ENCODE results near the gene CRYM.
"Not testable (repeated sequence)": the region's sequence is repeated elsewhere in the genome, so short reads cannot be mapped to it uniquely, and the experiment has no call there.

Gene CRYM

DNA sequence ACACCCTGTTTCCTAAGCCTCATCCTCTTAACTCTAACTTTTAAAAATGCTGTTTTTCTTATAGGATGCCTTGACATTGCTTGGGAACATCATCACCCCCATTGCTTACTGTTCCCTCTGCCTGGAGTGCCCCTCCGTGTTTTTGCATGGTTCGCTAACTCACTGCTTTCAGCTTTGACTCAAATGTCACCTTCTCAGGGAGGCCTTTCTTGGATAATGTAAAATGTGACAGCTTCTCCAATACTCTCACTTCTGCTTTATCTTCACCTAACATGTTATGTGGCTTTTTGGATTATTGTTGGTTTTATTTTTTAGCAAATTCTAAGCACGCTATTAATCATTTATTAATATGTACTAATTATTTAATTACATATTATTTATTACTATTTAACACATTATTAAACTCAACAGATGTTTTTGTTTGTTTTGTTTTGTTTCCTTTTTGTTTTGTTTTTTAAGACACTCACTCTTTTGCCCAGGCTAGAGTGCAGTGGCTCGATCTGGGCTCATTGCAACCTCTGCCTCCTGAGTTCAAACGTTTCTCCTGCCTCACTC, 3.8 kb downstream of the CRYM start:
- no peak overlapping the region for H3K27ac ChIP-seq
- TF ChIP-seq, protein P1, sequence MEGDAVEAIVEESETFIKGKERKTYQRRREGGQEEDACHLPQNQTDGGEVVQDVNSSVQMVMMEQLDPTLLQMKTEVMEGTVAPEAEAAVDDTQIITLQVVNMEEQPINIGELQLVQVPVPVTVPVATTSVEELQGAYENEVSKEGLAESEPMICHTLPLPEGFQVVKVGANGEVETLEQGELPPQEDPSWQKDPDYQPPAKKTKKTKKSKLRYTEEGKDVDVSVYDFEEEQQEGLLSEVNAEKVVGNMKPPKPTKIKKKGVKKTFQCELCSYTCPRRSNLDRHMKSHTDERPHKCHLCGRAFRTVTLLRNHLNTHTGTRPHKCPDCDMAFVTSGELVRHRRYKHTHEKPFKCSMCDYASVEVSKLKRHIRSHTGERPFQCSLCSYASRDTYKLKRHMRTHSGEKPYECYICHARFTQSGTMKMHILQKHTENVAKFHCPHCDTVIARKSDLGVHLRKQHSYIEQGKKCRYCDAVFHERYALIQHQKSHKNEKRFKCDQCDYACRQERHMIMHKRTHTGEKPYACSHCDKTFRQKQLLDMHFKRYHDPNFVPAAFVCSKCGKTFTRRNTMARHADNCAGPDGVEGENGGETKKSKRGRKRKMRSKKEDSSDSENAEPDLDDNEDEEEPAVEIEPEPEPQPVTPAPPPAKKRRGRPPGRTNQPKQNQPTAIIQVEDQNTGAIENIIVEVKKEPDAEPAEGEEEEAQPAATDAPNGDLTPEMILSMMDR (conservative IDR thresholded peaks at IDR 0.05) = no peak

DNA sequence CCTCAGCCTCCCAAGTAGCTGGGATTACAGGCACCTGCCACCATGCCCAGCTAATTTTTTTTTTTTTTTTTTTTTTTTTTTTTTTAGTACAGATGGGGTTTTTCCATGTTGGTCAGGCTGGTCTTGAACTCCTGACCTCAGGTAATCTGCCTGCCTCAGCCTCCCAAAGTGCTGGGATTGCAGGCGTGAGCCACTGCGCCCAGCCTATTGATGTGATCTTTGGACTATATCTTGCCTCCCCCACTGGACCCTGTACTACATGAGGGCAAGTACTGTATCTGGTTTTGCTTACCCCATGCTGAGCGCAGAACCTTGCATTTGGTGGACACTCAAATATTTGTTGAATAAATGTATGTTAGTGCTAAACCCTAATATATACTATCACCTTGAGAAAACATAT, 5.3 kb downstream of the CRYM start:
- H3K27ac ChIP-seq = not testable (repeated sequence)

- TF ChIP-seq, protein P1 (conservative IDR thresholded peaks at IDR 0.05) = no peak
- H3K27ac ChIP-seq = no peak overlapping the region
These were observed 5.8 kb downstream of the CRYM start for GRCh38 chr16:21272253-21272652.

GRCh38 chr16:21268236-21268635, 9.9 kb downstream of the CRYM start:
- TF ChIP-seq, protein P1 (conservative IDR thresholded peaks at IDR 0.05) = no peak
- no peak overlapping the region for H3K27ac ChIP-seq

- no peak overlapping the region for H3K27ac ChIP-seq
- TF ChIP-seq, protein P1 (conservative IDR thresholded peaks at IDR 0.05) = no peak
These were observed 10.8 kb downstream of the CRYM start for GRCh38 chr16:21267298-21267697.

DNA sequence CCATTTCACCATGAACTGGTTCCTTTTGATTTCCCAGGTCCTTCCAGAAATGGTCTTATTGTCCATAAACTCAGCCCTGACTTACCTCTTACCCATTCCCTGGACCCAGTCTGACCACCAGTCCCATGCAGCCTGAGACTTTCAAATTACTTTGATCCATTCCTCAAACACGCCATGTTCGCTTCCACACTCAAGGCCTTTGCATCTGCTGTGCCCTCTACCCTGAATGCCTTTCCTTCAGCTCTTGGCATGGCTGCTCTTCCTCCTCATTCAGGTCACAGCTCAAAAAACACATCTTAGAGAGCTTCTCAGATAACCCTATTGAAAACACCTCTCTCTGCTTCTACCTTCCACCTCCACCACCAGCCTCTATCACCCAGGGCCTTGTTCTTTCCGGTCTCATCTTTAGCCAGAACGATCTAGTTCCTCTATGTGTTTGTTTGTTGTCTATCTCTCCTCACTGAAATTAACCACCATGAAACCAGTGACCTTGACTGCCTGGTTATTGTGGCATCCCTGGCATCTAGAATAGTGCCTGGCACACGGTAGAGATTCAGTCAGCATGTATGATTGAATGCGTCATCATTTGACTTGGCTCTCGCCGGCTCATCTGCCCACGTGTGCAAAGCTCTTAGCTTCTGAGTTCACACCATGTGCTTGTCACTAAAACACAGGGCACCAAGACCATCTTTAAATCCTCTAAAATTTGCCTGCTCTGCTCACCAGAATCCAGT, 12.8 kb downstream of the CRYM start:
- TF ChIP-seq, protein P1 (conservative IDR thresholded peaks at IDR 0.05) = no peak
- peak overlapping the region; percentile 86 for H3K27ac ChIP-seq

DNA sequence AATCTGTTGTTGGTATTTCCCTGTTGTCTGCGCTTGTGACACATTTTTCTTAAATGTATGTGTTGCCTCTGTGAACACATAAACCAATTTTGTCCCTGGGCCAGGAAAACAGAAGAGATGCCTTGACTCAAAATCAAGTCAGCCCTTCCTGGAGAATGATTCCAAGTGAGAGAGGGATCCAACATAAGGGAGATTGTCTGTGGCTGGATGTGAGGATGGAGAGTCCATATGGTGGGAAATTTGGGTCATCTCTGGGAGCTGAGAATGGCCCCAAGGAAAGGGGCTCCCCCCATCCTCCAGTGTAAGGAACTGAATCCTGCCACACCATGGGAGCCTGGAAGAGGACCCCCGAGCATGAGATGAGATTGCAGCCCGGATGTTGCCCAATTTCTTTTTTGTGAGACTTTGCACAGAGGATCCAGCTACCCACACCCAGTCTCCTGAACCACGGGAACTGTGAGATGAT, 13.5 kb downstream of the CRYM start:
- TF ChIP-seq, protein P1 (conservative IDR thresholded peaks at IDR 0.05) = no peak
- H3K27ac ChIP-seq = peak overlapping the region; percentile 86
